Stimulated activated naive B cell treated with anti-CD40 and anti-IgM and Interleukin-4, amounts not matched to agents 10 μg/mL and 1 μg/mL and 100 μg/mL, for 72 hours (primary cell): Measurements from ENCODE around the gene CHPT1.

ENCODE experiments used
- ATAC-seq, 2 donors: fragments of 150-1000 bp; cut with Tn5 transposase; replicated peaks; 2 replicates each; pipeline ENCODE4 v1.10.0; 2021; ENCODE audit warnings: moderate library complexity in 1 of 2
- DNase-seq: peaks from one replicate; pipeline ENCODE4 v3.0.0; 2021
- H3K27ac Mint-ChIP-seq: one replicate; pipeline ENCODE4 v1.8.0; 2022; ENCODE audit warnings: mild to moderate bottlenecking, mixed read lengths
- H3K27me3 Mint-ChIP-seq, 2 donors: one replicate each; pipeline ENCODE4 v1.8.0; 2022; ENCODE audit warnings: mixed read lengths in 2 of 2
- H3K36me3 Mint-ChIP-seq, 2 donors: one replicate each; pipeline ENCODE4 v1.8.0; 2022; ENCODE audit warnings: mixed read lengths in 2 of 2, mild to moderate bottlenecking in 1 of 2
- H3K4me1 Mint-ChIP-seq, 2 donors: one replicate each; pipeline ENCODE4 v1.8.0; 2022; ENCODE audit warnings: mixed read lengths in 2 of 2, mild to moderate bottlenecking in 1 of 2
- H3K4me3 Mint-ChIP-seq, 2 donors: one replicate each; pipeline ENCODE4 v1.8.0; 2022; ENCODE audit warnings: mild to moderate bottlenecking in 2 of 2, mixed read lengths in 2 of 2, moderate library complexity in 1 of 2
- H3K9me3 Mint-ChIP-seq, 2 donors: one replicate each; pipeline ENCODE4 v1.8.0; 2022; ENCODE audit warnings: mixed read lengths in 2 of 2, mild to moderate bottlenecking in 1 of 2

CHPT1 gene

GRCh38 chr12:101769865-101770264, 72.4 kb downstream of the CHPT1 start:
- no peak overlapping the region for H3K27ac Mint-ChIP-seq
- H3K4me1 Mint-ChIP-seq, result peaks cover 7 to 10% of the 10 kb centered on the region in 2 donors

GRCh38 chr12:101772012-101772775, 74.8 kb downstream of the CHPT1 start:
- Mint-ChIP-seq H3K4me1 (peaks cover 7 to 18% of the 10 kb centered on the region in 2 donors), H3K4me3 (no peak overlapping the region), H3K36me3 (peaks cover 28 to 42% of the 10 kb centered on the region in 2 donors), H3K27ac (no peak overlapping the region), H3K9me3 (no peaks in the 10 kb centered on the region), H3K27me3 (no peaks in the 10 kb centered on the region)
- DNase-seq (no peak), ATAC-seq (no peak)

More at GRCh38 chr12:101769865-101770264, 72.4 kb downstream of the CHPT1 start:
- Mint-ChIP-seq H3K27me3 (no peaks in the 10 kb centered on the region), H3K9me3 (no peaks in the 10 kb centered on the region), H3K36me3 (peaks cover 32 to 44% of the 10 kb centered on the region in 2 donors), H3K4me3 (no peak overlapping the region)
- ATAC-seq (no peak), DNase-seq (no peak)

- H3K4me1 Mint-ChIP-seq, result peaks cover 9 to 27% of the 10 kb centered on the region in 2 donors
- no peak overlapping the region for H3K27ac Mint-ChIP-seq
- no peak overlapping the region for H3K4me3 Mint-ChIP-seq
- peaks cover 31 to 43% of the 10 kb centered on the region in 2 donors for H3K36me3 Mint-ChIP-seq
- DNase-seq, result peak; percentile 23
- H3K27me3 Mint-ChIP-seq, result no peaks in the 10 kb centered on the region
- peak; percentile 87 to 92 for ATAC-seq
- H3K9me3 Mint-ChIP-seq, result no peaks in the 10 kb centered on the region
Measured at GRCh38 chr12:101773650-101774162, 76.3 kb downstream of the CHPT1 start.

GRCh38 chr12:101775816-101776215, 78.4 kb downstream of the CHPT1 start:
- DNase-seq (no peak), ATAC-seq (no peak)
- Mint-ChIP-seq H3K4me3 (no peak overlapping the region), H3K27me3 (no peaks in the 10 kb centered on the region), H3K27ac (peak overlapping the region; percentile 10), H3K4me1 (peaks cover 17 to 46% of the 10 kb centered on the region in 2 donors), H3K36me3 (peaks cover 32 to 47% of the 10 kb centered on the region in 2 donors), H3K9me3 (no peaks in the 10 kb centered on the region)

GRCh38 chr12:101777485-101777884, 80.0 kb downstream of the CHPT1 start:
- peaks cover 24 to 62% of the 10 kb centered on the region in 2 donors for H3K4me1 Mint-ChIP-seq
- no peaks in the 10 kb centered on the region for H3K27me3 Mint-ChIP-seq
- H3K27ac Mint-ChIP-seq, result peak overlapping the region; percentile 27

GRCh38 chr12:101777978-101778377, 80.5 kb downstream of the CHPT1 start:
- ATAC-seq (no peak), DNase-seq (no peak)
- H3K27ac Mint-ChIP-seq, result peak overlapping the region; percentile 27
- no peak overlapping the region for H3K4me3 Mint-ChIP-seq
- H3K27me3 Mint-ChIP-seq, result no peaks in the 10 kb centered on the region
- H3K36me3 Mint-ChIP-seq, result peaks cover 34 to 54% of the 10 kb centered on the region in 2 donors
- peaks cover 28 to 67% of the 10 kb centered on the region in 2 donors for H3K4me1 Mint-ChIP-seq
- H3K9me3 Mint-ChIP-seq, result no peaks in the 10 kb centered on the region

More at GRCh38 chr12:101777485-101777884, 80.0 kb downstream of the CHPT1 start:
- no peak for ATAC-seq
- Mint-ChIP-seq H3K36me3 (peaks cover 29 to 49% of the 10 kb centered on the region in 2 donors), H3K9me3 (no peaks in the 10 kb centered on the region), H3K4me3 (no peak overlapping the region)
- no peak for DNase-seq
